H9 (cell line): ENCODE measurements around the gene PLCB1. TPM values are rescaled to one million over a fixed set of nuclear protein-coding genes. Genes with fewer than 3 reads are reported as not detected.

ENCODE experiments used
- DNase-seq: peaks from one replicate; pipeline ENCODE4 v3.0.0-alpha.2; 2017
- H2AFZ ChIP-seq: one replicate; pipeline ENCODE4 v1.6.1; 2013; ENCODE audit warnings: mild to moderate bottlenecking, low read length, control low read depth, moderate library complexity
- H2AK5ac ChIP-seq: 2 replicates; pipeline ENCODE4 v1.6.1; 2013; ENCODE audit warnings: low read length, control low read depth, mixed read lengths; ENCODE audit not compliant: insufficient read length
- H2BK120ac ChIP-seq: one replicate; pipeline ENCODE4 v1.6.1; 2013; ENCODE audit warnings: low read depth, mild to moderate bottlenecking, low read length, control low read depth, inconsistent platforms; ENCODE audit not compliant: poor library complexity, severe bottlenecking
- H2BK12ac ChIP-seq: 2 replicates; pipeline ENCODE4 v1.6.1; 2013; ENCODE audit warnings: low read length, control low read depth, mixed read lengths, low read depth; ENCODE audit not compliant: insufficient read length
- H2BK15ac ChIP-seq: 2 replicates; pipeline ENCODE4 v1.6.1; 2013; ENCODE audit warnings: low read depth, low read length, control low read depth
- H2BK20ac ChIP-seq: one replicate; pipeline ENCODE4 v1.6.1; 2013; ENCODE audit warnings: low read depth, mild to moderate bottlenecking, low read length, control low read depth, inconsistent platforms; ENCODE audit not compliant: poor library complexity, severe bottlenecking
- H2BK5ac ChIP-seq: 2 replicates; pipeline ENCODE4 v1.6.1; 2013; ENCODE audit warnings: low read length, control low read depth, mixed read lengths; ENCODE audit not compliant: insufficient read length
- H3K14ac ChIP-seq: 2 replicates; pipeline ENCODE4 v1.6.1; 2013; ENCODE audit warnings: low read length, control low read depth; ENCODE audit not compliant: insufficient read depth
- H3K18ac ChIP-seq: 2 replicates; pipeline ENCODE4 v1.6.1; 2013; ENCODE audit warnings: low read depth, mild to moderate bottlenecking, mixed read lengths, low read length, control low read depth; ENCODE audit not compliant: insufficient read length
- H3K23ac ChIP-seq: 2 replicates; pipeline ENCODE4 v1.6.1; 2013; ENCODE audit warnings: low read length, control low read depth, mixed read lengths, low read depth; ENCODE audit not compliant: insufficient read length
- H3K23me2 ChIP-seq: 2 replicates; pipeline ENCODE4 v1.6.1; 2013; ENCODE audit warnings: low read depth, mild to moderate bottlenecking, mixed read lengths, low read length, control low read depth; ENCODE audit not compliant: insufficient read length, poor library complexity, severe bottlenecking
- H3K27ac ChIP-seq: 2 replicates; pipeline ENCODE4 v1.5.1; 2013; ENCODE audit warnings: low read length, control low read depth, mixed read lengths, low read depth; ENCODE audit not compliant: insufficient read length
- H3K27me3 ChIP-seq: 2 replicates; pipeline ENCODE4 v1.6.1; 2013; ENCODE audit warnings: low read length, control low read depth, inconsistent platforms; ENCODE audit not compliant: insufficient read depth
- H3K4ac ChIP-seq: 2 replicates; pipeline ENCODE4 v1.6.1; 2013; ENCODE audit warnings: low read depth, mild to moderate bottlenecking, control low read depth, inconsistent platforms, low read length, moderate library complexity
- H3K4me1 ChIP-seq: 2 replicates; pipeline ENCODE4 v1.6.1; 2013; ENCODE audit warnings: low read length, control low read depth, inconsistent platforms; ENCODE audit not compliant: insufficient read depth
- H3K4me2 ChIP-seq: 2 replicates; pipeline ENCODE4 v1.6.1; 2013; ENCODE audit warnings: low read length, control low read depth, mixed read lengths; ENCODE audit not compliant: insufficient read length, insufficient read depth
- H3K56ac ChIP-seq: 2 replicates; pipeline ENCODE4 v1.6.1; 2013; ENCODE audit warnings: low read depth, mild to moderate bottlenecking, mixed read lengths, low read length, control low read depth; ENCODE audit not compliant: insufficient read length
- H3K79me1 ChIP-seq: 2 replicates; pipeline ENCODE4 v1.6.1; 2013; ENCODE audit warnings: low read depth, mild to moderate bottlenecking, moderate library complexity, low read length, control low read depth, inconsistent platforms; ENCODE audit not compliant: insufficient read depth, poor library complexity, severe bottlenecking
- H3K79me2 ChIP-seq: 2 replicates; pipeline ENCODE4 v1.6.1; 2013; ENCODE audit warnings: low read length, control low read depth, inconsistent platforms; ENCODE audit not compliant: insufficient read depth
- H3K9ac ChIP-seq: 2 replicates; pipeline ENCODE4 v1.6.1; 2013; ENCODE audit warnings: low read length, control low read depth, mixed read lengths; ENCODE audit not compliant: insufficient read length; ENCODE audit errors: extremely low read depth
- H3K9me3 ChIP-seq: one replicate; pipeline ENCODE4 v1.6.1; 2013; ENCODE audit warnings: low read depth, low read length, inconsistent platforms; ENCODE audit not compliant: control insufficient read depth
- H3T11ph ChIP-seq: one replicate; pipeline ENCODE4 v1.6.1; 2013; ENCODE audit warnings: mild to moderate bottlenecking, low read length, control low read depth, inconsistent platforms
- H4K20me1 ChIP-seq: one replicate; pipeline ENCODE4 v1.6.1; 2013; ENCODE audit not compliant: control insufficient read depth, insufficient read length, insufficient read depth
- H4K5ac ChIP-seq: 2 replicates; pipeline ENCODE4 v1.6.1; 2013; ENCODE audit warnings: low read depth, mild to moderate bottlenecking, mixed read lengths, low read length, control low read depth; ENCODE audit not compliant: insufficient read length
- H4K8ac ChIP-seq: replicated peaks from 2 replicates; pipeline ENCODE4 v1.6.1; 2013; ENCODE audit warnings: low read length, control low read depth, mixed read lengths, low read depth; ENCODE audit not compliant: insufficient read length
- H4K91ac ChIP-seq: 2 replicates; pipeline ENCODE4 v1.6.1; 2013; ENCODE audit warnings: low read depth, mild to moderate bottlenecking, moderate library complexity, mixed read lengths, low read length, control low read depth; ENCODE audit not compliant: insufficient read length
- H3K27ac Mint-ChIP-seq, 3 experiments: 2 replicates in 2 of 3; 3 replicates in 1 of 3; pipeline ENCODE4 v1.8.0; 2020 to 2021; ENCODE audit warnings: mixed read lengths in 3 of 3, mild to moderate bottlenecking in 1 of 3, moderate library complexity in 1 of 3
- H3K27me3 Mint-ChIP-seq: 2 replicates; pipeline ENCODE4 v1.8.0; 2021; ENCODE audit warnings: low read depth, mild to moderate bottlenecking, moderate library complexity, mixed read lengths
- H3K36me3 Mint-ChIP-seq, 3 experiments: 2 replicates in 2 of 3; 3 replicates in 1 of 3; pipeline ENCODE4 v1.8.0; 2020 to 2021; ENCODE audit warnings: low read depth in 3 of 3, mixed read lengths in 3 of 3; ENCODE audit not compliant: insufficient read depth in 1 of 3
- H3K4me1 Mint-ChIP-seq, 2 experiments: 2 replicates each; pipeline ENCODE4 v1.8.0; 2020; ENCODE audit warnings: mixed read lengths in 2 of 2
- H3K4me3 Mint-ChIP-seq, 2 experiments: 2 replicates in 1 of 2; 3 replicates in 1 of 2; pipeline ENCODE4 v1.8.0; 2020 to 2021; ENCODE audit warnings: mild to moderate bottlenecking in 2 of 2, mixed read lengths in 2 of 2, moderate library complexity in 1 of 2
- H3K9me3 Mint-ChIP-seq, 2 experiments: 2 replicates in 1 of 2; 3 replicates in 1 of 2; pipeline ENCODE4 v1.8.0; 2020; ENCODE audit warnings: mild to moderate bottlenecking in 2 of 2, mixed read lengths in 2 of 2, moderate library complexity in 1 of 2
- CTCF ChIP-seq: fragments of 200-600 bp; sonication (generic); conservative IDR thresholded peaks from 3 replicates; pipeline ENCODE4 v1.8.0; 2021; ENCODE audit warnings: antibody characterized with exemption, mild to moderate bottlenecking
- WGBS: extraction: QIAGEN DNeasy Blood & Tissue Kit; methylation state at CpG from one replicate; pipeline ENCODE4 v1.1.7; 2013; ENCODE audit warnings: missing lambda C conversion rate, low lambda C conversion rate, mixed read lengths; ENCODE audit not compliant: insufficient read length; ENCODE audit errors: extremely low coverage; 5-methylcytosine and 5-hydroxymethylcytosine counted together
- total RNA-seq: library from RNA; stranded (reverse); gene quantifications from 2 replicates; pipeline ENCODE4 v1.2.1, GENCODE V29; 2021

Gene PLCB1
- total RNA-seq, 1 experiment from 2014 or later = 11.5 TPM

DNA sequence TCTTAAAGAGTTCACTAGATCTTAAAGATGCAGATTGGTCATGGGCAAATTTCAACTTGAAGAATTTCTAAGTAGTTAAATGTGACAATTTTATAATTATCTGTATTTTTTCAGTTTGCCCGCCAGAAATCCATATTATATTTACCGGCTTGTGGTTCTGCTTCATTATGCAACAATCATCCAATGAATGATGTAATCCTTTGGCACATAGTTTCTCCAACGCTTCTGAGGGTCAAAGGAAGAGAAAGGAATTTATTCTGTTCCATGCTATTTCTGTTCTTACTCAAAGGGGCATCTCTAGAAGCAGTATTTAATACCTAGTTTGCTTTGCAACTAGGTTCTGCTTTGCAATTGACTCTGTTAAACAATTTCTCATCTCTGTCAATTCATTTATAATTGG is 577.6 kb downstream of the PLCB1 start:
- Histone ChIP-seq H3K9me3 (no peaks in the 10 kb centered on the region), H3K23ac (no peak overlapping the region), H3K14ac (no peak overlapping the region), H2BK20ac (no peak overlapping the region), H2BK15ac (no peak overlapping the region), H3K79me1 (no peaks in the 10 kb centered on the region), H3K4ac (no peak overlapping the region), H3K56ac (no peak overlapping the region), H3K9ac (no peak overlapping the region), H2BK12ac (no peak overlapping the region), H3T11ph (no peak overlapping the region), H3K23me2 (no peaks in the 10 kb centered on the region), H3K79me2 (no peaks in the 10 kb centered on the region), H3K27ac (no peak overlapping the region), H3K4me2 (no peak overlapping the region), H3K18ac (no peak overlapping the region), H4K91ac (no peak overlapping the region), H2BK120ac (no peak overlapping the region), H3K4me1 (no peaks in the 10 kb centered on the region), H2AK5ac (no peak overlapping the region), H2BK5ac (no peak overlapping the region), H4K5ac (no peak overlapping the region), H3K27me3 (no peaks in the 10 kb centered on the region), H2AFZ (no peak overlapping the region), H4K8ac (no peak overlapping the region), H4K20me1 (no peaks in the 10 kb centered on the region)
- Mint-ChIP-seq H3K9me3 (peaks cover 0 to 6% of the 10 kb centered on the region in 2 experiments; a peak in 2 of 5 replicates), H3K4me1 (peaks cover 8 to 9% of the 10 kb centered on the region in 2 experiments), H3K27me3 (no peaks in the 10 kb centered on the region), H3K36me3 (peaks cover 0 to 9% (median 3%) of the 10 kb centered on the region in 3 experiments; a peak in 6 of 7 replicates), H3K27ac (no peak overlapping the region), H3K4me3 (no peak overlapping the region)
- DNase-seq = no peak
- WGBS = no CpG with 5 or more reads among the region's 3 CpGs
- no peak for TF ChIP-seq CTCF
